Esophagus squamous epithelium (tissue), 4 donors: ENCODE results near the gene RAET1E.

Source experiments
- CTCF ChIP-seq, 6 experiments: fragments of 450-650 bp in 4 of 6; fragments of 200-600 bp in 2 of 6; sonication (generic) in 2 of 6; IDR thresholded peaks; one replicate each; pipeline ENCODE4 v1.5.1; 2016 to 2019; ENCODE audit warnings: antibody characterized with exemption in 6 of 6, mild to moderate bottlenecking in 4 of 6, moderate library complexity in 4 of 6
- POLR2A ChIP-seq, 4 donors: fragments of 450-650 bp; IDR thresholded peaks; one replicate each; pipeline ENCODE4 v1.6.1; 2017; ENCODE audit warnings: antibody characterized with exemption in 4 of 4, mild to moderate bottlenecking in 4 of 4, moderate library complexity in 3 of 4

- TF ChIP-seq CTCF (IDR thresholded peaks at IDR 0.05) = no peak
- no peak for TF ChIP-seq POLR2A (IDR thresholded peaks at IDR 0.05)
These were observed 27.0 kb upstream of the RAET1E start for GRCh38 chr6:149924933-149925252.
